ENCODE data around the gene ENDOD1. TPM values are rescaled to one million over a fixed set of nuclear protein-coding genes. Genes with fewer than 3 reads are reported as not detected.

ENDOD1 gene
- total RNA-seq, 2 experiments from 2014 or later, result 37.1 to 40.5 TPM

DNA sequence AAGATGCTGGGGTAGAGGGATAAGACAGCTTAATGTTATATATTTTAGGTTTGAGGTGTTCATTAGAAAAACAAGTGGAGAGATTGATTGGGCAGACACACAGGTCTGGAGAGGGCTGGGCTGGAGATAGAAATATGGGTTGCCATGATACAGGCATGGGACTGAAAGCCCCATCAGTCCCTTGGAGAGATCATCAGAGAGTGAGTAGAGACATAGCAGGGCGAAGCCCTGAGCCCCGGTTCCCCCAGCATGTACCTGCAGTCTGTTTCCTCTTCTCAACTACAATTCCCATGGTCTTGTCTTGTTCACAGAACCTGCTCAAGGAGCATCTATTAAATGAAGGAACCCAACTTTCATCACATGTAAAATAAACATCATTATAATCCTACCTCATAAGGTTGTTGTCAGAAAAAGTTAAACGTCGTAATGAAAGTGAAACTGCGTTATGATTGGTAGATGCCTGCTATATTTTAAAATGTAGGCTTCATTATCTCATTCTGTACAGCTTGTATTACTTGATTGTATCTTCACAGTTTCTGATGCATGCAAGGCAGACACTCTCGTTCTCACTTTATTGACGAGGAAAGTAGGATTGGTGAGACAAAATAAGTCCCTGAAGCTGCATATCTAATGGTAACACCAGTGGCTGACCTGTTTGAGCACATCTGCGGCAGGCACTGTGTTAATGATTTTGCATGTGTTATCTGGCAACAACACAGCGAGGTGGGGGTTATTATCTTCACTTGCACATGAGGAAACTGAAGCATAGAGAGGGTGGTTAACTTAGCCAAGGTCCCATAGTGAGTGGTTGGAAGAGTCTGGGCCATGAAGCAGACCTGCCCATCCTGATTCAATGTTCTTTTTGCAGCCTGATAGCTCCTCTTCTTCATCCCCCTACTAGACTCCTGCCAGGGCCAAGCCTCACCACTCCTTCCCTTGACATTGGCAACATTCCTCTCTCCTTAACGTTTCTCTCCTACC lies 63.5 kb downstream of the ENDOD1 start:
- H3K27ac Mint-ChIP-seq, result peak overlapping the region; percentile 93
- CTCF ChIA-PET, result interaction anchor here (0.7 to 20.8 kb wide), 41 partner anchors 9 to 1273 kb away, joined by 3 to 258 read pairs (median 5); partner anchors contain the start of genes CEP57, CWC15, ENDOD1 and FAM76B
- no peaks in the 10 kb centered on the region for H3K9me3 Mint-ChIP-seq (ENCODE audit: low read depth)
- H3K4me1 Mint-ChIP-seq, result peaks cover 36% of the 10 kb centered on the region
- no peaks in the 10 kb centered on the region for H3K27me3 Mint-ChIP-seq
- DNase-seq (peak; percentile 55), ATAC-seq (peak; percentile 11)
- H3K36me3 Mint-ChIP-seq, result no peaks in the 10 kb centered on the region
- peak overlapping the region; percentile 82 for H3K4me3 Mint-ChIP-seq

DNA sequence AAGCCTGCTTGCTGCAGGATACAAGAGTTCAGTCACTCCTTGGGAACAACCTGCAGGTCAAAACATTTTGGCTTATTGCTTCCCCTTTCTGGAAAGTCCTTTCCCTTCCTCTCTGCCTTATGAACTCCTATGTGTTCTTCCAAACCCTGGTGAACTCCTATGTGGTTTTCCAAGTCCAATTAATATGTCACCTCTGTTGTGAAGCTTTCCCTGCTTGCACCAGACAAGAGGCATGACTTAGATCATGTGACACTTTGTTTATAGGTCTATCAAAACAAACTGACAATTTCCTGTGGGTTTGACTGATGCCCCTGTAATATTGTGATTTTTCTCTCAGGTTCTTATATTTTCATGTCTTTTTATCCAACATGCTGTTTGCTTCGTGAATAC lies 64.2 kb downstream of the ENDOD1 start:
- Mint-ChIP-seq H3K4me1 (peaks cover 39% of the 10 kb centered on the region), H3K4me3 (peak overlapping the region; percentile 82), H3K9me3 (ENCODE audit: low read depth) (no peaks in the 10 kb centered on the region), H3K27ac (peak overlapping the region; percentile 93), H3K27me3 (no peaks in the 10 kb centered on the region), H3K36me3 (no peaks in the 10 kb centered on the region)
- DNase-seq, result no peak
- CTCF ChIA-PET, result interaction anchor here (0.6 to 20.8 kb wide), 32 partner anchors 10 to 1272 kb away, joined by 3 to 258 read pairs (median 4); partner anchors contain the start of genes CEP57, ENDOD1, FAM76B and SESN3
- ATAC-seq, result no peak

DNA sequence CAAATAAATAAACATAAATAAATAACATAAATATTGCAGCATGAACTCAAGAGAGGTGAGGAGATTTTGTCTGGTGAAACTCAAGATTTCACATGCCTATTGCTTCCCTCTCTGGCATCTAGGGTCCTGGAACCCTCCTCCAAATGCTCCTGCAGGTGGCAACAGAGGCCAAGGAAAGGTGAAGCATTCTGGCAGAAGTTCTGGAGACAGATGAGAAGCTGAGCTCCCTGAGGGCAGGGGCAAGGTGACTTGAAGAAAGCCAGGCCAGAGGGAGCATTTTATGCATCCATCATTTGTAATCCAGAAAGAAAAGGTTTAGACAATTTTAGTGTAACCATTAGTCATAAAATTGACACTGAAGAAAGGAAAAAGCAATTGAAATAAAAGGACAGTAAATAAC lies 64.9 kb downstream of the ENDOD1 start:
- Mint-ChIP-seq H3K36me3 (no peaks in the 10 kb centered on the region), H3K27ac (no peak overlapping the region), H3K4me3 (no peak overlapping the region), H3K9me3 (ENCODE audit: low read depth) (no peaks in the 10 kb centered on the region), H3K4me1 (peaks cover 37% of the 10 kb centered on the region), H3K27me3 (no peaks in the 10 kb centered on the region)
- DNase-seq (peak; percentile 81), ATAC-seq (no peak)
- CTCF ChIA-PET, result interaction anchor here (0.6 to 20.8 kb wide), 26 partner anchors 9 to 730 kb away, joined by 3 to 258 read pairs (median 4); partner anchors contain the start of genes ENDOD1, SESN3 and SRSF8

DNA sequence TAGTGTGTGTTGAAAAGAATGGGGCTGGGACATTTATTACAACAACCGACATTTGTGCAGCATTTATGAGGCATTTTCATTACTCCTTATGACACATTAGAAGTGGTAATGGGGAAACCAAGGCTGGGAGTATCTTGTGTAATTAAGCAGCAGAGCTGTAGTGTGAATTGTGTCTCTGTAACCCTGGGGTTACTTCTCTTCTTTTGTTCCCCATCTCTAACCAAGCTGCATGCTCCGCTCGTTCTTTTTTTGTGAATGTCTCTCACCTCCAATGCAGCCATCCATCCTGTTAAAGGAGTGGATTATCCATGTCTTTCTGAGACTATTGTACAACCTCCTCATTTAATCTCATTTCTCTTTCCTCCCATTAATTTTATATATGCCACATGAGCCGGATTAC lies 65.7 kb downstream of the ENDOD1 start:
- ATAC-seq (no peak), DNase-seq (no peak)
- no peaks in the 10 kb centered on the region for H3K27me3 Mint-ChIP-seq
- CTCF ChIA-PET, result interaction anchor here (0.6 to 20.8 kb wide), 15 partner anchors 8 to 613 kb away, joined by 3 to 258 read pairs (median 9); partner anchors contain the start of genes SESN3 and SRSF8
- H3K4me3 Mint-ChIP-seq, result no peak overlapping the region
- peaks cover 2% of the 10 kb centered on the region for H3K36me3 Mint-ChIP-seq
- H3K27ac Mint-ChIP-seq, result no peak overlapping the region
- H3K9me3 Mint-ChIP-seq (ENCODE audit: low read depth), result no peaks in the 10 kb centered on the region
- peaks cover 33% of the 10 kb centered on the region for H3K4me1 Mint-ChIP-seq

DNA sequence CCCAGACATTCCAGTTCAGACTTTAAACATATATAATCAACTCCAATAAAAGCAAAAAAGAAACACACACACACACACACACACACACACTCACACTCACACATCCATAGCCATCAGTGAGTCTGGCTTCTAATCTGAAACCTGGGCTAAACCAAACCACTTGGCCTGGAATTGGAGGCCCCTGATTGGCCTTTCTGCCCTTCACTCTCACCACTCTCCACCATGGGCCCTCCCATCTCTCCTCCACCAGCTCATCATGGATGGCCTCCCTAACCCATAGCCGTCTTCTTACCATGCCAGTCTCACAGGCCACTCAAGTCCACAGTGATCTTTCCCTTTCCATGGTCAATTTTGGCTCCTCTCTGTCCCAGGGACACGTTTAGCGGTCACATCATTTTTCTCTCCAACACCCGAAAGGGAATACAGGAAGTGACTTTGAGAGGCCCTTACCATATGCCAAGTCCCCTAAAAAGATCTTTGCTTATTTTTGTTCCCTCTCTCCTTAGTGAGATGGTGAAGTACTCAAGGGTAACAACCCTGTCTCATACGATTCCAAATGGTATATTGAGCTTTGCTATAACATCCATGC lies 66.6 kb downstream of the ENDOD1 start:
- Mint-ChIP-seq H3K4me3 (no peak overlapping the region), H3K4me1 (peaks cover 33% of the 10 kb centered on the region), H3K27ac (no peak overlapping the region), H3K9me3 (ENCODE audit: low read depth) (no peaks in the 10 kb centered on the region), H3K36me3 (peaks cover 3% of the 10 kb centered on the region), H3K27me3 (no peaks in the 10 kb centered on the region)
- CTCF ChIA-PET, result interaction anchor here (0.8 to 8.9 kb wide), 2 partner anchors 87 to 552 kb away, joined by 3 to 193 read pairs; no protein-coding TSS in a partner anchor
- no peak for ATAC-seq
- DNase-seq, result no peak

DNA sequence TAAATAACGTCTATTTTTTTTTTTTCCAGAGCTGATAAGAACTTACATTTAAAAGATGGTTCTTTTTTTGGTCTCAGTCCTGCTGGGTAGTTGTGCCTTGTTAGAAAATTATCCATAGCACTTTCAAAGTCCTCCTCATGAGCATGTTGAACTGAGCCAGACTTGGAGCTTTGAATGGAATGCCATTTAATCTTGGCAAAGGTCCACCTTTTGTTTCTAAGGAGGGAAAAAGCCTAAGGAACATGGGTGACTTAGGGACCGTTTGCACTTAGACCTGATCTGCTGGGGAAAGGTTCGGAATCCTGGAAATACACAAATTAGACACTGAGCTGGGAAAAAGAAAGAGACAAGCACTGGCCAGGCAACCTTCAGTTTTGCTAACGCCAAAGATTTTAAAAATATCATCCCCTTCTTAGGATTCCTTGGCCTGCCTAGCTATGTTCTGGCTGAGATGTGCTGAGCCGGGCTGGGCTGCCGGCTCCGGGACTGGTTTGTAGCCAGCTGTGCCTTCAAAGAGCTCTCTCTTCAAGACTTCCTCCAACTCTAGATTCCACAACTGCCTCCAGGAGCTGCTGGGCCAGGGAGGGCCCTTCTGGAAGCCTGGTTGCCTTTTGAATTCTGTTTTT lies 67.4 kb downstream of the ENDOD1 start:
- DNase-seq (no peak), ATAC-seq (no peak)
- Mint-ChIP-seq H3K27me3 (no peaks in the 10 kb centered on the region), H3K4me1 (peaks cover 28% of the 10 kb centered on the region), H3K27ac (no peak overlapping the region), H3K4me3 (no peak overlapping the region), H3K9me3 (ENCODE audit: low read depth) (no peaks in the 10 kb centered on the region), H3K36me3 (peaks cover 3% of the 10 kb centered on the region)
- CTCF ChIA-PET, result interaction anchor here (0.6 to 8.9 kb wide), 7 partner anchors 9 to 1215 kb away, joined by 3 to 193 read pairs (median 3); partner anchors contain the start of gene SESN3

DNA sequence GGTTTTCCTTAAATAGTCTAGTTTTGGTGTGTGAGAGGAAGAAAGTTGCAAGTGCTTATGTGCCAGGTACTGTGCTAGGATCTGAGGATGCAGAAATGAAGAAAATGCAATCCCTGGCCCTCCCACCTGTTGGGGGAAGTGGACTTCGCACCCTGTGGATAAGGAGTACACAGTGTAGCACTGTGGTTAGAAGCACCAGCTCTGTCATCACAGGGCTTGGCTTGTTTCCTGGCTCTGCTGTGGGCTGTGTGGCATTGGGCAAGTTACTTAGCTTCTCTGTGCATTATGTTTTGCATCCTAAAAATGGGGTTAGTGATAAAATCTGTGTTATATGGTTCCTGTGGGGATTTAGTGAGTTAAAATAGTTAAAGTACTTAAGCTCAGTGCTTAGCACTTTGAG lies 68.2 kb downstream of the ENDOD1 start:
- Mint-ChIP-seq H3K36me3 (peaks cover 3% of the 10 kb centered on the region), H3K9me3 (ENCODE audit: low read depth) (no peaks in the 10 kb centered on the region), H3K4me1 (peaks cover 25% of the 10 kb centered on the region), H3K27ac (no peak overlapping the region), H3K27me3 (no peaks in the 10 kb centered on the region), H3K4me3 (no peak overlapping the region)
- ATAC-seq (no peak), DNase-seq (no peak)
- CTCF ChIA-PET, result interaction anchor here (1.0 to 8.9 kb wide), 4 partner anchors 11 to 550 kb away, joined by 3 to 193 read pairs (median 4); partner anchors contain the start of gene SESN3

DNA sequence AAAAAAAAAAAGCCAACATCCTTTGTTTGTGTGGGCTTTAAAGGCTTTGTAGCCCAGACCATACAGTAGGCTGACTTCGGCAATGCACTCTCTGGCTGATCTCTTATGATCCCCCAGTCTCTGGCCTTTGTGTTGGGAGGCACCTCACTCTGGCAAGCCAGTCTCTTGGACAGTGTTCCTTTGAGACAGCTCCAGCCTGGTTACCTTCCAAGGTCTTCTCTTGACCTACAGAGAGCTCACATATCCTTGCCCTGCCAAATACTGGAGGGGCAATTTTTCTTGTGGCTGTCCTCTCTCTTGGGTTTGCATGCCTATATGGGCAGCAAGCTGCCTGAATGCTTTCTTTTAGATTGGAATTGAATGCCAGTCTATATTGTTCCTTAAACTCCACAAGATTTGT lies 71.6 kb downstream of the ENDOD1 start:
- H3K9me3 Mint-ChIP-seq (ENCODE audit: low read depth), result no peaks in the 10 kb centered on the region
- ATAC-seq, result no peak
- CTCF ChIA-PET, result no interaction called here
- no peak overlapping the region for H3K4me3 Mint-ChIP-seq
- H3K4me1 Mint-ChIP-seq, result peaks cover 20% of the 10 kb centered on the region
- DNase-seq, result no peak
- no peaks in the 10 kb centered on the region for H3K27me3 Mint-ChIP-seq
- no peak overlapping the region for H3K27ac Mint-ChIP-seq
- H3K36me3 Mint-ChIP-seq, result peaks cover 3% of the 10 kb centered on the region

DNA sequence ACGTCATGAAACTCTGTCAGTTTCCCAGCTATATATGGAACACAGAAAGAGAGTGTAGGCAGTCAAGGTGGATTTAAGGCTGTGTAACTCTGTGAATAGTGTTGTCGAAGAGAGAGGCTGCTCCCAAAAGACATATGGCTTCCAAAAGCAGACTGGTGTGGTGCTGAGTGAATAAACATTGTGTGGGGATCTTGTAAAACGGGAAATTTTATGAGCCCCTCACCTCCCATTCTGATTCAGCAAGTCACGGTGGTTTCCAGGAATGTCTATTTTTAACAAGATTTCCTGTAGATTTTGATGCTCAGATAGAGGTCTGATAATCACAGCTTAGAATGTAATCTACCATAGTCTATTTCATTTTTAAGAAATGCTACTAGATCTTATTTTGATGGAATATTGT lies 73.5 kb downstream of the ENDOD1 start:
- Mint-ChIP-seq H3K9me3 (ENCODE audit: low read depth) (no peaks in the 10 kb centered on the region), H3K36me3 (peaks cover 3% of the 10 kb centered on the region), H3K4me3 (no peak overlapping the region), H3K27ac (no peak overlapping the region), H3K27me3 (no peaks in the 10 kb centered on the region), H3K4me1 (peaks cover 14% of the 10 kb centered on the region)
- DNase-seq, result no peak
- ATAC-seq, result no peak
- CTCF ChIA-PET, result interaction anchor here (1.0 to 1.1 kb wide), 2 partner anchors 8 to 11 kb away, joined by 3 to 5 read pairs; no protein-coding TSS in a partner anchor

DNA sequence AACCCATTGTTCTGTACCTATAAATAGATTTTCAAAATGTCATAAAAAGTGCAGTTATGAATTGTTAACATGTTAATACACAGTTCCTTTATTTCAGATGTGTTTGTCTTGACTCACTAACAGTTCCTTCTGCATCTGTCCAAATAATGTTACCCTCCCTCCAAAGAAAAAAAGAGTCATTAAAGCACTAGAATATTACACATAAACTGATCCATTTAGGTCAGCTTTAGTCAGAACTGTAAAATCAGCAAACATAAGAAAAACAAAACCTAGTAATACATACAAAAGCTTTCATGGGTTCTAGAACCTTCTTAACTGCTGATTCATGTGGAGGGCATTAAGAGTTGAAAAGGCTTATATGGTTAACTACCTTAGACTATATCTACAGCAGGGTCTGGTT lies 76.0 kb downstream of the ENDOD1 start:
- Mint-ChIP-seq H3K4me1 (peaks cover 10% of the 10 kb centered on the region), H3K4me3 (no peak overlapping the region), H3K27ac (no peak overlapping the region), H3K36me3 (no peaks in the 10 kb centered on the region), H3K27me3 (no peaks in the 10 kb centered on the region), H3K9me3 (ENCODE audit: low read depth) (no peaks in the 10 kb centered on the region)
- CTCF ChIA-PET, result interaction anchor here (1.2 kb wide), 1 partner anchor 13 kb away, joined by 7 read pairs; no protein-coding TSS in a partner anchor
- DNase-seq, result no peak
- no peak for ATAC-seq

DNA sequence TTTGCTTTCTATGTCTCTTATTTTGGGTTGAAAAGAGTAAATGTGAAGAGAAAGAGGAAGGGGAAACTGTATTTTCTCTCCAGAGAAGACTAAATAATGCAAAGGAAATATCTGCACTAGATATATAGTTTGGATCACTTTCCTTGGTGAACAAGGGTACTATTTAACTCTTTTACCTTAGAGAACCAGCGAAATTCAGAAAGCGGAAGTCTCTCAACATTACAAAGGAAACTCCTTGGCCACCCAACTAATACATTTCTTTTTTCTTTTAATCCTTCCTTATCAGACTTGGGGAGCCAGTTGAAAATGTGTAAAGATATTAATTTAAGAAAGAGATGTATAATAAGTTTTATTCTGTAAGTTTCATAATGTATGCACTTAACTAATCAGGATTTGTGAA lies 77.1 kb downstream of the ENDOD1 start:
- Mint-ChIP-seq H3K36me3 (no peaks in the 10 kb centered on the region), H3K27ac (no peak overlapping the region)

DNA sequence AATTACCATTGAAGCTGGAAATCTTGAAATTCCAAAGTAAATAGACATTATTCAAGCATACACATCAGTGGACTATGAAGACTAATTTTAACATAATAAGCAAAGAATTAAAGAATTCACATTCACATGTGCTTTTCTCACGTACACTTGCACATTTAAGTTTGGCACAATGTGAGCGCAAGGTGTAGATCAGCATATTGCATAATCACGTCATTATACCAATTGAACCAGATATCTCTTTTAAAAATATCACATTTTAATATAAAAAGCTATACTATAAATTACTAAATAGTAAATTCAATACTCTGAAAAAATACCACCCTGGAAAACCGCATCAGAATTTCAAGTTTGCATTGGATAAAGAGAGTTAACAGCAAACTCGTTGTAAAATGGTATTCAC lies 80.6 kb downstream of the ENDOD1 start:
- ATAC-seq (no peak), DNase-seq (no peak)
- H3K27me3 Mint-ChIP-seq, result no peaks in the 10 kb centered on the region
- H3K27ac Mint-ChIP-seq, result no peak overlapping the region
- H3K36me3 Mint-ChIP-seq, result no peaks in the 10 kb centered on the region
- H3K9me3 Mint-ChIP-seq (ENCODE audit: low read depth), result no peaks in the 10 kb centered on the region
- CTCF ChIA-PET, result no interaction called here
- no peak overlapping the region for H3K4me3 Mint-ChIP-seq
- no peaks in the 10 kb centered on the region for H3K4me1 Mint-ChIP-seq

More for the DNA sequence above, 77.1 kb downstream of the ENDOD1 start:
- Mint-ChIP-seq H3K4me3 (no peak overlapping the region), H3K9me3 (ENCODE audit: low read depth) (no peaks in the 10 kb centered on the region), H3K27me3 (no peaks in the 10 kb centered on the region), H3K4me1 (peaks cover 10% of the 10 kb centered on the region)
- no peak for DNase-seq
- ATAC-seq, result no peak
- CTCF ChIA-PET, result no interaction called here

Data from activated CD8-positive, alpha-beta memory T cell treated with anti-CD3 and anti-CD28 coated beads, Interleukin-2, amount 10 ng/mL, durations not matched to agents 7 days and 5 days (primary cell).